HepG2 (cell line): Measurements from ENCODE around the gene DAPK1. TPM values are rescaled to one million over a fixed set of nuclear protein-coding genes. Genes with fewer than 3 reads are reported as not detected.
A peak's percentile ranks its signal among the peaks of the same experiment; 100 is the strongest.

Source experiments
- AKAP8 ChIP-seq: sonication (generic); formaldehyde crosslinking; IDR thresholded peaks from 2 replicates; pipeline ENCODE4 v1.5.1; 2020; ENCODE audit warnings: mild to moderate bottlenecking, missing genetic modification reagents
- ARID3A ChIP-seq: IDR thresholded peaks from 2 replicates; pipeline ENCODE4 v1.6.1; 2012; ENCODE audit warnings: low read depth, low read length, improper control_type of control experiment
- BRCA1 ChIP-seq: sonication (generic); formaldehyde crosslinking; IDR thresholded peaks from 2 replicates; pipeline ENCODE4 v1.4.0; 2020; ENCODE audit warnings: missing genetic modification reagents
- CEBPB ChIP-seq: IDR thresholded peaks from 2 replicates; pipeline ENCODE4 v1.6.1; 2011; ENCODE audit warnings: low read depth, low read length, improper control_type of control experiment, borderline replicate concordance
- CEBPG ChIP-seq: IDR thresholded peaks from 2 replicates; pipeline ENCODE4 v1.6.1; 2016
- FOSL2 ChIP-seq: sonication (generic); formaldehyde crosslinking; IDR thresholded peaks from 2 replicates; pipeline ENCODE4 v1.4.0; 2020; ENCODE audit warnings: missing genetic modification reagents
- HNRNPK ChIP-seq: fragments of 200-400 bp; formaldehyde crosslinking; IDR thresholded peaks from 2 replicates; pipeline ENCODE4 v1.6.1; 2018; ENCODE audit warnings: low read length, low read depth, moderate library complexity, mild to moderate bottlenecking; ENCODE audit not compliant: poor library complexity, severe bottlenecking
- NR2C2 ChIP-seq: sonication (generic); formaldehyde crosslinking; IDR thresholded peaks from 2 replicates; pipeline ENCODE4 v1.4.0; 2020; ENCODE audit warnings: missing genetic modification reagents, mild to moderate bottlenecking, moderate library complexity, borderline replicate concordance
- POGK ChIP-seq: sonication (generic); formaldehyde crosslinking; conservative IDR thresholded peaks from 2 replicates; pipeline ENCODE4 v1.8.0; 2022; ENCODE audit warnings: mild to moderate bottlenecking, moderate library complexity, missing genetic modification reagents
- ZNF24 ChIP-seq: fragments of 450-650 bp; IDR thresholded peaks from 2 replicates; pipeline ENCODE4 v1.6.1; 2017; ENCODE audit warnings: antibody characterized with exemption, mild to moderate bottlenecking
- ZNF770 ChIP-seq: sonication (generic); formaldehyde crosslinking; IDR thresholded peaks from 2 replicates; pipeline ENCODE4 v1.5.0; 2020; ENCODE audit warnings: mild to moderate bottlenecking, missing genetic modification reagents
- polyA plus RNA-seq, 8 experiments: library from polyadenylated mRNA; depleted of rRNA in 3 of 8; stranded (reverse) in 7 of 8; unstranded in 1 of 8; fragments of >200 nt; fragmentation: Illumina TruSeq in 4 of 8; extraction: Trizol in 4 of 8; gene quantifications; 2 replicates each; pipeline versions ENCODE4 v1.2.1 to v1.2.3, GENCODE V29; 2011 to 2016; ENCODE audit warnings: low read depth in 4 of 8, missing spikeins in 1 of 8, mixed read lengths in 1 of 8; ENCODE audit not compliant: insufficient read depth in 1 of 8
- total RNA-seq, 5 experiments: library from RNA; depleted of rRNA; stranded (reverse); fragments of >200 nt; fragmentation: Illumina TruSeq; extraction: Trizol; gene quantifications; 2 replicates each; pipeline ENCODE4 v1.2.3, GENCODE V29; 2016; ENCODE audit warnings: low read depth in 1 of 5

DAPK1 gene
- total and polyA plus RNA-seq, 2 of the 13 experiments (the other 11 are each of a cell fraction or from before 2014, with no cell fraction given) = 35.7 to 35.9 TPM

GRCh38 chr9:87599901-87600610 lies 102.4 kb downstream of the DAPK1 start (continued):
- TF ChIP-seq POGK (0 out of 2 replicates have a peak, but pooled peaks have one; percentile 24), ZNF770 (CRISPR knock-in tag) (peak; percentile 92), ARID3A (peak; percentile 47), CEBPG (CRISPR knock-in tag) (peak; percentile 52; the same call in 1 of the 2 replicates), BRCA1 (CRISPR knock-in tag) (no peak), AKAP8 (CRISPR knock-in tag) (no peak), FOSL2 (CRISPR knock-in tag) (peak; percentile 81), ZNF24 (no peak), NR2C2 (CRISPR knock-in tag) (no peak), HNRNPK (no peak), CEBPB (peak; percentile 53; the same call in 1 of the 2 replicates)
